SK-N-SH treated with all-trans-retinoic acid at 6 μM for 48 hours (cell line): ENCODE measurements around the gene KIF2C.

Source experiments
- ATAC-seq: fragments of 200-7000 bp; cut with Tn5 transposase; 3 replicates; pipeline ENCODE4 v1.9.1; 2020; ENCODE audit warnings: mild to moderate bottlenecking, moderate library complexity
- ARNTL ChIP-seq: fragments of 450-650 bp; formaldehyde crosslinking; IDR thresholded peaks from 2 replicates; pipeline ENCODE4 v1.5.0; 2020; ENCODE audit warnings: low read depth, mild to moderate bottlenecking, moderate library complexity, borderline replicate concordance
- BACH2 ChIP-seq: fragments of 250-450 bp; sonication (Bioruptor Pico); IDR thresholded peaks from 2 replicates; pipeline ENCODE4 v1.9.0; 2021; ENCODE audit warnings: mild to moderate bottlenecking, borderline replicate concordance
- CSDC2 ChIP-seq: fragments of 250-450 bp; sonication (Bioruptor Pico); IDR thresholded peaks from 2 replicates; pipeline ENCODE4 v1.5.0; 2020; ENCODE audit warnings: mild to moderate bottlenecking, moderate library complexity
- ESRRG ChIP-seq: fragments of 250-450 bp; sonication (Bioruptor Pico); IDR thresholded peaks from 2 replicates; pipeline ENCODE4 v1.6.1; 2021; ENCODE audit warnings: mild to moderate bottlenecking
- ISL1 ChIP-seq: fragments of 250-450 bp; sonication (Bioruptor Pico); IDR thresholded peaks from 2 replicates; pipeline ENCODE4 v2.1.2; 2022; ENCODE audit warnings: mild to moderate bottlenecking, moderate library complexity
- OSR1 ChIP-seq: fragments of 250-450 bp; sonication (Bioruptor Pico); IDR thresholded peaks from 2 replicates; pipeline ENCODE4 v1.8.0; 2022; ENCODE audit warnings: moderate library complexity, mild to moderate bottlenecking, inconsistent platforms
- PATZ1 ChIP-seq: fragments of 250-450 bp; sonication (Bioruptor Pico); IDR thresholded peaks from 2 replicates; pipeline ENCODE4 v1.8.0; 2020; ENCODE audit warnings: mild to moderate bottlenecking, moderate library complexity, borderline replicate concordance
- POU6F1 ChIP-seq: fragments of 250-450 bp; sonication (Bioruptor Pico); IDR thresholded peaks from 2 replicates; pipeline ENCODE4 v1.8.0; 2021; ENCODE audit warnings: low read depth, mild to moderate bottlenecking, moderate library complexity, borderline replicate concordance
- PPARA ChIP-seq: fragments of 250-450 bp; sonication (Bioruptor Pico); IDR thresholded peaks from 2 replicates; pipeline ENCODE4 v1.5.0; 2020; ENCODE audit warnings: mild to moderate bottlenecking, borderline replicate concordance
- RARB ChIP-seq: fragments of 250-450 bp; sonication (Bioruptor Pico); IDR thresholded peaks from 2 replicates; pipeline ENCODE4 v1.8.0; 2021; ENCODE audit warnings: mild to moderate bottlenecking, moderate library complexity
- SNAI2 ChIP-seq: fragments of 250-450 bp; sonication (Bioruptor Pico); IDR thresholded peaks from 2 replicates; pipeline ENCODE4 v1.5.0; 2020; ENCODE audit warnings: mild to moderate bottlenecking, moderate library complexity
- TOX ChIP-seq: fragments of 250-450 bp; sonication (Bioruptor Pico); IDR thresholded peaks from 2 replicates; pipeline ENCODE4 v1.8.0; 2021; ENCODE audit warnings: mild to moderate bottlenecking, moderate library complexity, borderline replicate concordance
- ZC3H10 ChIP-seq: fragments of 250-450 bp; sonication (Bioruptor Pico); IDR thresholded peaks from 2 replicates; pipeline ENCODE4 v1.5.1; 2021; ENCODE audit warnings: mild to moderate bottlenecking, moderate library complexity
- ZFP3 ChIP-seq: fragments of 250-450 bp; sonication (Bioruptor Pico); IDR thresholded peaks from 2 replicates; pipeline ENCODE4 v1.5.0; 2020; ENCODE audit warnings: mild to moderate bottlenecking, moderate library complexity
- ZFP30 ChIP-seq: fragments of 450-650 bp; formaldehyde crosslinking; IDR thresholded peaks from 2 replicates; pipeline ENCODE4 v1.5.0; 2022; ENCODE audit warnings: mild to moderate bottlenecking, moderate library complexity
- ZNF565 ChIP-seq: fragments of 450-650 bp; formaldehyde crosslinking; conservative IDR thresholded peaks from 2 replicates; pipeline ENCODE4 v1.5.0; 2020; ENCODE audit warnings: low read depth, mild to moderate bottlenecking, moderate library complexity
- ZNF70 ChIP-seq: fragments of 450-650 bp; formaldehyde crosslinking; IDR thresholded peaks from 2 replicates; pipeline ENCODE4 v1.5.0; 2020; ENCODE audit warnings: mild to moderate bottlenecking, moderate library complexity
- ZNF8 ChIP-seq: fragments of 450-650 bp; formaldehyde crosslinking; IDR thresholded peaks from 2 replicates; pipeline ENCODE4 v1.5.0; 2020; ENCODE audit warnings: mild to moderate bottlenecking, moderate library complexity
- TF ChIP-seq, protein P1 (sequence below): fragments of 250-450 bp; sonication (Bioruptor Pico); IDR thresholded peaks from 2 replicates; pipeline ENCODE4 v1.5.0; 2020; ENCODE audit warnings: mild to moderate bottlenecking, moderate library complexity
- TF ChIP-seq, protein P2 (sequence below): fragments of 250-450 bp; sonication (Bioruptor Pico); IDR thresholded peaks from 2 replicates; pipeline ENCODE4 v1.5.1; 2021; ENCODE audit warnings: mild to moderate bottlenecking, moderate library complexity

The KIF2C gene

DNA sequence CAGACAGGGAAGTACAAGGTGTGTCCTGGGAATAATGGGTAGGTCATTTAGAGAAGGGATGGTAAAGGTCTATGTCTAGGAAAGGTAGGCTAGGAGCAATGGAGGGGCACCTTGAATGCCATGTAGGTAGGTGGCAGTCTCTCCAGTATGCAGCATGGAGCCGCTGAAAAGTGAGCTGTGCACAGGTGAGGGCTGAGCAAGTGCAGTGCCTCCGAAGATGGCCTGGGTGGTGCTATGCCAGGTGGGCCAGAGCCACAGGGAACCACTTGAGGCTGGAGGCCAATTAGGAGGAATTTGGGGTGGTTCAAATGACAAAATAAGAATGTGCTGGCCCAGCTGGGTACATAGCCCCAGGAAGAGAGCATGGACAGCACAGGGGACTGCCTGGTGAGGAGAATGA is 33.7 kb upstream of the KIF2C start:
- TF ChIP-seq SNAI2 (CRISPR knock-in tag) (no peak), OSR1 (CRISPR knock-in tag) (no peak), ZNF565 (CRISPR knock-in tag) (no peak), CSDC2 (CRISPR knock-in tag) (no peak), POU6F1 (CRISPR knock-in tag) (no peak)
- no peak for ATAC-seq

DNA sequence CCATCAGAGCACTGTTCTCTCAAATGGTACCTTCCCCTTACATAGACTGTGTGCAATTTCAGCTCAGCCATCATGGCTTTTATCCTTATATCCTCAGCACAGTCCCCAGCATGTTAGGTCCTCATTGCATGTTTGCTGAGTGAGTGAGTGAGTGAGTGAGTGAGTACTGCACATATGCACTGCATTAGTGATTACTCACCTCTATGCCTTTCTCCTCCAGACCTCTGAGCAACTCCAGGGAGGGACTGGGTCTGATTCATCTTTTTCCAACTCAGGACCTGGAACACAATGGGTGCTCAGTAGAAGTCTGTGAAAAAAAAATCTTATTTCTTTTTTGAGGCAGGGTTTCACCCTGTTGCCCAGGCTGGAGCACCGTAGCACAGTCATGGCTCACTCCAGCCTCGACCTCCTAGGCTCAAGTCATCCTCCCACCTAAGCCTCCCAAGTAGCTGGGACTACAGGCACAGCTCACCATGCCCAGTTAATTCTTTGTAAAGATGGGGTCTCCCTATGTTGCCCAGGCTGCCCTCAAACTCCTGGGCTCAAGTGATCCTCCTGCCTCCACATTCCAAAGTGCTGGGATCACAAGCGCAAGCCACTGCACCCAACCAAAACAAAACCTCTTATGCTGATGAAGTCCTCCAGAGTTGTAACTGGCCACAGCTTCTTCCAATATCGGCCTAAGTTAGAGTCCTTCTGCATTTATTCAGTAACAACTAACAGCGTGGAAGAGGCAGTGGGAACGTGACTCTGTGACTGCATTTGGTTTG is 32.3 kb upstream of the KIF2C start:
- no peak for TF ChIP-seq PPARA
- TF ChIP-seq ZFP30 (CRISPR knock-in tag), result no peak
- no peak for TF ChIP-seq RARB (CRISPR knock-in tag)
- no peak for TF ChIP-seq BACH2 (CRISPR knock-in tag)
- no peak for TF ChIP-seq SNAI2 (CRISPR knock-in tag)
- TF ChIP-seq TOX (CRISPR knock-in tag), result no peak
- TF ChIP-seq OSR1 (CRISPR knock-in tag), result no peak
- no peak for TF ChIP-seq ARNTL (CRISPR knock-in tag)
- no peak for TF ChIP-seq ZFP3 (CRISPR knock-in tag)
- no peak for TF ChIP-seq CSDC2 (CRISPR knock-in tag)
- TF ChIP-seq, protein P1, sequence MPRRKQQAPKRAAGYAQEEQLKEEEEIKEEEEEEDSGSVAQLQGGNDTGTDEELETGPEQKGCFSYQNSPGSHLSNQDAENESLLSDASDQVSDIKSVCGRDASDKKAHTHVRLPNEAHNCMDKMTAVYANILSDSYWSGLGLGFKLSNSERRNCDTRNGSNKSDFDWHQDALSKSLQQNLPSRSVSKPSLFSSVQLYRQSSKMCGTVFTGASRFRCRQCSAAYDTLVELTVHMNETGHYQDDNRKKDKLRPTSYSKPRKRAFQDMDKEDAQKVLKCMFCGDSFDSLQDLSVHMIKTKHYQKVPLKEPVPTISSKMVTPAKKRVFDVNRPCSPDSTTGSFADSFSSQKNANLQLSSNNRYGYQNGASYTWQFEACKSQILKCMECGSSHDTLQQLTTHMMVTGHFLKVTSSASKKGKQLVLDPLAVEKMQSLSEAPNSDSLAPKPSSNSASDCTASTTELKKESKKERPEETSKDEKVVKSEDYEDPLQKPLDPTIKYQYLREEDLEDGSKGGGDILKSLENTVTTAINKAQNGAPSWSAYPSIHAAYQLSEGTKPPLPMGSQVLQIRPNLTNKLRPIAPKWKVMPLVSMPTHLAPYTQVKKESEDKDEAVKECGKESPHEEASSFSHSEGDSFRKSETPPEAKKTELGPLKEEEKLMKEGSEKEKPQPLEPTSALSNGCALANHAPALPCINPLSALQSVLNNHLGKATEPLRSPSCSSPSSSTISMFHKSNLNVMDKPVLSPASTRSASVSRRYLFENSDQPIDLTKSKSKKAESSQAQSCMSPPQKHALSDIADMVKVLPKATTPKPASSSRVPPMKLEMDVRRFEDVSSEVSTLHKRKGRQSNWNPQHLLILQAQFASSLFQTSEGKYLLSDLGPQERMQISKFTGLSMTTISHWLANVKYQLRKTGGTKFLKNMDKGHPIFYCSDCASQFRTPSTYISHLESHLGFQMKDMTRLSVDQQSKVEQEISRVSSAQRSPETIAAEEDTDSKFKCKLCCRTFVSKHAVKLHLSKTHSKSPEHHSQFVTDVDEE (CRISPR knock-in tag), result no peak
- TF ChIP-seq PATZ1 (CRISPR knock-in tag), result no peak
- TF ChIP-seq ZC3H10 (CRISPR knock-in tag), result no peak
- TF ChIP-seq ZNF565 (CRISPR knock-in tag), result no peak
- TF ChIP-seq ESRRG, result no peak
- peak; percentile 97 for ATAC-seq

- peak; percentile 40; the same call in 2 of the 3 replicates for ATAC-seq
- TF ChIP-seq SNAI2 (CRISPR knock-in tag), result no peak
- no peak for TF ChIP-seq ZNF8 (CRISPR knock-in tag)
Observed at GRCh38 chr1:44707959-44708831, 31.4 kb upstream of the KIF2C start.

DNA sequence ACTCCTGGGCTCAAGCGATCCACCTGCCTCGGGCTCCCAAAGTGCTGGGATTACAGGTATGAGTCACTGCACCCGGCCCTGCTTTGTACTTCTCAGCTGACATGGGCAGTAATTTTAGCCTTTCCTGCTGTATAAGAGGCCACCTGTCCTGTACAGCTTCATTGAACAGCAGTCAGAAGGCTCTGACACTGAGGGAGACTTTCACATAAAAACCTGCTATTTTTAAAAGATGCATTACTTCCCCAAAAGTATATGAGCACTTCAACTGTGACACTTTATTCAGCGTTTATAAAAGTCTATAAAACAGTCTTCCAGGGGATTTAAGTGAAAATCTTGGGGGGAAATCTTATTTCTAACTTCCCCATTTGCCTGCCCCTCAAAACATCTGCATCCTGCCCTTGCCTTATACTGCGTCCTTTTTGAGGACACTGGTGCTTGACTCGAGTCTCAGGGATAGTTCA is 26.3 kb upstream of the KIF2C start:
- no peak for ATAC-seq

More for the DNA sequence above, 26.3 kb upstream of the KIF2C start:
- no peak for TF ChIP-seq CSDC2 (CRISPR knock-in tag)
- no peak for TF ChIP-seq ISL1 (CRISPR knock-in tag)
- TF ChIP-seq PATZ1 (CRISPR knock-in tag), result no peak
- no peak for TF ChIP-seq ZFP3 (CRISPR knock-in tag)
- TF ChIP-seq, protein P2, sequence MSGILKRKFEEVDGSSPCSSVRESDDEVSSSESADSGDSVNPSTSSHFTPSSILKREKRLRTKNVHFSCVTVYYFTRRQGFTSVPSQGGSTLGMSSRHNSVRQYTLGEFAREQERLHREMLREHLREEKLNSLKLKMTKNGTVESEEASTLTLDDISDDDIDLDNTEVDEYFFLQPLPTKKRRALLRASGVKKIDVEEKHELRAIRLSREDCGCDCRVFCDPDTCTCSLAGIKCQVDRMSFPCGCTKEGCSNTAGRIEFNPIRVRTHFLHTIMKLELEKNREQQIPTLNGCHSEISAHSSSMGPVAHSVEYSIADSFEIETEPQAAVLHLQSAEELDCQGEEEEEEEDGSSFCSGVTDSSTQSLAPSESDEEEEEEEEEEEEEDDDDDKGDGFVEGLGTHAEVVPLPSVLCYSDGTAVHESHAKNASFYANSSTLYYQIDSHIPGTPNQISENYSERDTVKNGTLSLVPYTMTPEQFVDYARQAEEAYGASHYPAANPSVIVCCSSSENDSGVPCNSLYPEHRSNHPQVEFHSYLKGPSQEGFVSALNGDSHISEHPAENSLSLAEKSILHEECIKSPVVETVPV (CRISPR knock-in tag), result no peak
- no peak for TF ChIP-seq ZNF70 (CRISPR knock-in tag)
- TF ChIP-seq ZNF8 (CRISPR knock-in tag), result no peak
- TF ChIP-seq POU6F1 (CRISPR knock-in tag), result no peak
- TF ChIP-seq PPARA, result no peak
- no peak for TF ChIP-seq ESRRG
- TF ChIP-seq ARNTL (CRISPR knock-in tag), result no peak
- no peak for TF ChIP-seq RARB (CRISPR knock-in tag)
- no peak for TF ChIP-seq ZFP30 (CRISPR knock-in tag)
- TF ChIP-seq, all 23 proteins: peak for 0
